Activated CD4-positive, alpha-beta memory T cell treated with anti-CD3 and anti-CD28 coated beads, Interleukin-2, amount 10 ng/mL, durations not matched to agents 7 days and 5 days (primary cell): ENCODE data around the gene CNPY2. TPM values are rescaled to one million over a fixed set of nuclear protein-coding genes. Genes with fewer than 3 reads are reported as not detected.
"Not testable (repeated sequence)": the region's sequence is repeated elsewhere in the genome, so short reads cannot be mapped to it uniquely, and the experiment has no call there.

Experiments used
- CTCF ChIA-PET: fragments of 350-600 bp; sonication (Branson Sonifier 250); formaldehyde crosslinking; loops from one replicate; lab custom pipeline; 2021; ENCODE audit warnings: antibody characterized with exemption, inconsistent platforms; lab: Charles Lee
- POLR2A ChIA-PET: fragments of 350-600 bp; sonication (Branson Sonifier 250); formaldehyde crosslinking; loops from one replicate; lab custom pipeline; 2021; ENCODE audit warnings: antibody characterized with exemption; lab: Charles Lee
- DNase-seq: peaks from one replicate; pipeline ENCODE4 v3.0.0-alpha.2; 2020
- H3K27ac Mint-ChIP-seq: one replicate; pipeline ENCODE4 v1.8.0; 2021; ENCODE audit warnings: mild to moderate bottlenecking, mixed read lengths
- H3K27me3 Mint-ChIP-seq: one replicate; pipeline ENCODE4 v1.8.0; 2021; ENCODE audit warnings: mixed read lengths
- H3K36me3 Mint-ChIP-seq: one replicate; pipeline ENCODE4 v1.8.0; 2021; ENCODE audit warnings: low read depth, mixed read lengths
- H3K4me1 Mint-ChIP-seq: one replicate; pipeline ENCODE4 v1.8.0; 2021; ENCODE audit warnings: mixed read lengths
- H3K4me3 Mint-ChIP-seq: one replicate; pipeline ENCODE4 v1.8.0; 2021; ENCODE audit warnings: mild to moderate bottlenecking, mixed read lengths
- H3K9me3 Mint-ChIP-seq: one replicate; pipeline ENCODE4 v1.8.0; 2021; ENCODE audit warnings: mixed read lengths
- total RNA-seq, 2 experiments: library from RNA; stranded (reverse); gene quantifications; one replicate each; pipeline ENCODE4 v1.2.3, GENCODE V29; 2021

Gene CNPY2
- total RNA-seq, result 10 to 100 TPM; 95.0 to 99.3 TPM

- H3K9me3 Mint-ChIP-seq, result no peaks in the 10 kb centered on the region
- no peaks in the 10 kb centered on the region for H3K27me3 Mint-ChIP-seq
- peaks cover 24% of the 10 kb centered on the region for H3K36me3 Mint-ChIP-seq
- ChIA-PET CTCF (interaction anchor here (0.6 to 2.6 kb wide), 14 partner anchors 10 to 321 kb away, joined by 3 to 24 read pairs (median 4); partner anchors contain the start of genes ANKRD52, IL23A, RNF41 and SMARCC2), POLR2A (interaction anchor here (0.7 to 3.8 kb wide), 28 partner anchors 9 to 498 kb away, joined by 3 to 66 read pairs (median 4); partner anchors contain the start of genes ANKRD52, COQ10A, IL23A and MYL6)
- H3K4me1 Mint-ChIP-seq, result peaks cover 21% of the 10 kb centered on the region
- H3K27ac Mint-ChIP-seq, result peak within 1 kb of the TSS; percentile 94
- peak within 1 kb of the TSS; percentile 96 for H3K4me3 Mint-ChIP-seq
- DNase-seq, result peak; percentile 94
Measured at GRCh38 chr12:56315622-56316473, at the start of gene CNPY2. Gene CNPY2 (minus strand): TSS chr12:56315988. CDS start chr12:56315217, 771 bp downstream.

- ChIA-PET CTCF (interaction anchor here (6.8 kb wide), 1 partner anchor 102 kb away, joined by 41 read pairs; no protein-coding TSS in a partner anchor), POLR2A (interaction anchor here (1.2 to 5.9 kb wide), 5 partner anchors 16 to 244 kb away, joined by 3 to 113 read pairs (median 50); partner anchors contain the start of genes IL23A, PAN2, TIMELESS and ZC3H10)
- no peaks in the 10 kb centered on the region for H3K27me3 Mint-ChIP-seq
- peaks cover 23% of the 10 kb centered on the region for H3K4me1 Mint-ChIP-seq
- H3K9me3 Mint-ChIP-seq, result no peaks in the 10 kb centered on the region
- H3K36me3 Mint-ChIP-seq, result peaks cover 17% of the 10 kb centered on the region
- no peak for DNase-seq
- H3K4me3 Mint-ChIP-seq, result peak within 1 kb of the TSS; percentile 93
- H3K27ac Mint-ChIP-seq, result no peak within 1 kb of the TSS
Measured at GRCh38 chr12:56362130-56363059, 46.6 kb upstream of the CNPY2 start, which contains the start of gene APOF. Gene APOF (minus strand): TSS chr12:56362857. CDS start chr12:56362745, 112 bp downstream.

DNA sequence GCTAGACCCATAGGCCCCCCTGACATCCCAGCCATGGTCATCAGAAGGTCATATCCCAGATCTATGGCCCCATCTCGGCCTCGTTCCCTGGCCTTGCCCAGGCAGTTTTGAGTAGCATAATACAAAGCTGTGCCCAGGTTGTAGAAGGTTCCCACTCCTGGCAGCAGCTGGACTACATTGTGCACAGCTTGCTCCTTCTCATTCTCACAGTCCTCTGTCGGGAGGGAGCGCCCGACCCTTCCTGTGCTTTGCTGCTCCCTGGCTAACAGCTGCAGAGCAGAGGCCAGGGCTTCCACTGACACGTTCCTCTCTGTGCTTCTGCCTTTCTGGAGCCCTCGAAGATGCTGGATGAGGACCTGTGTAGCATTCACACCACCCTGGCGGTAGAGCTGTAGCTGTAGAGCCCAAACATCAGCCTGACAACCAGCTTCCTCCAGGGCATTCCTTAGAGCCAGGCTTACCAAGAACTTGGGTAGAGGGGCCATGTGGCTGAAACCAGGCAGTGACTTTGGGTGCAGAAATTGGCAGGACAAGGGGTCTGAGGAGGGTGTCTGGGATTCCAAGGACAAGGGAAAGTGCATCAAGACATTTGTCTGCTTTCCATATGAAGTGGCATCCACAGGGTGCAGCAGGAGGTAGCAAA, 45.8 kb upstream of the CNPY2 start:
- DNase-seq, result no peak
- peaks cover 18% of the 10 kb centered on the region for H3K36me3 Mint-ChIP-seq
- peak overlapping the region; percentile 90 for H3K27ac Mint-ChIP-seq
- H3K9me3 Mint-ChIP-seq, result no peaks in the 10 kb centered on the region
- H3K27me3 Mint-ChIP-seq, result no peaks in the 10 kb centered on the region
- H3K4me1 Mint-ChIP-seq, result peaks cover 24% of the 10 kb centered on the region
- CTCF ChIA-PET, result interaction anchor here (1.2 to 6.8 kb wide), 3 partner anchors 8 to 172 kb away, joined by 3 to 41 read pairs (median 26); partner anchors contain the start of gene SMARCC2
- H3K4me3 Mint-ChIP-seq, result peak overlapping the region; percentile 93
- POLR2A ChIA-PET, result interaction anchor here (1.2 to 5.9 kb wide), 9 partner anchors 12 to 390 kb away, joined by 3 to 113 read pairs (median 19); partner anchors contain the start of genes COQ10A, IL23A, PAN2 and SPRYD4

DNA sequence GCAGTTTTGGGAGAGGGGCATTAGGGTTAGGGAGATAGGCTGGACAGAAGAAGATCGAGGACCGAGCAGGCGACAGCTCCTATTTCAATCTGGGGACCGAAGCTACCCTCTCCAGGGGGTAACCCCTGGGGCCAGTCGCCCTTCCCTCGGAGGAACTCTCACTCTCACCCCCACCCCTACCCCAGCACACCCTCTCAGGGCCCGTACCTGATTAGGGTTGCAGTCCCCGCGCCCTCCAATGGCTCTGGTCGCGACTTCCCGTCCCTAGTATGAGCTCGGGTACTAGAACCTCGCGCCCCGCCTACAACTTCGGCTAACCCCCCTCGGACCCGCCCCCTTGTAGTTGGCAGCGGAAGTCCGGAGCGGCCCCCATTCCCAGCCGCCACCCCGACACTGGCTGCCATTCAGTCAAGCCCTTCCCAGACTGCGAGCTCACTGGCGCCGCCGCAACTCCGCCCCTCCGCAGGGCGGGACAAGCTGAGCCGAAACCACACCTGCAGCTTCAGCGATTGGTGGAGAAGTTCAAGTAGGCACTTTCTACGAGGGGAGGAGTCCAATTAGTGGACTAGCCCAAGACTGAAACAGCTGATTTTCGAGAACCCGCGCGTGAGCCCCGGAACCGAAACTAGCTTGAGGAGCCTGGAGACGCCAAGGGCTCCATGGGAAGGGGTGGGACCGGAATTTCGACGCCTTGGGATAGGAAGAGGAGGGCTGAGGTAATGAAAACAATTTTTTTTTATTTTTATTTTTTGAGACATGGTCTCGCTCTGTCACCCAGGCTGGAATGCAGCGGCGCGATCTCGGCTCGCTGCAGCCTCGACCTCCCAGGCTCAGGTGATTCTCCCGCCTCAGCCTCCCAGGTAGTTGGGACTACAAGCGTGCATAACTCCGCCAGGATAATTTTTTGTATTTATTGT, 44.3 kb upstream of the CNPY2 start, which contains the start of gene STAT2:
Gene STAT2 (minus strand): TSS at position 257 of the 917 bp plus-strand sequence. CDS start 3,536 bp downstream, outside the sequence.
- peaks cover 28% of the 10 kb centered on the region for H3K4me1 Mint-ChIP-seq
- peak within 1 kb of the TSS; percentile 90 for H3K27ac Mint-ChIP-seq
- peak; percentile 100 for DNase-seq
- H3K4me3 Mint-ChIP-seq, result peak within 1 kb of the TSS; percentile 93
- no peaks in the 10 kb centered on the region for H3K27me3 Mint-ChIP-seq
- ChIA-PET CTCF (interaction anchor here (0.6 to 6.8 kb wide), 29 partner anchors 9 to 434 kb away, joined by 3 to 41 read pairs (median 4); partner anchors contain the start of genes CNPY2, COQ10A, ESYT1 and IL23A), POLR2A (interaction anchor here (0.6 to 5.9 kb wide), 40 partner anchors 10 to 752 kb away, joined by 3 to 113 read pairs (median 8); partner anchors contain the start of genes ANKRD52, BAZ2A, CNPY2 and COQ10A)
- peaks cover 31% of the 10 kb centered on the region for H3K36me3 Mint-ChIP-seq
- H3K9me3 Mint-ChIP-seq, result no peaks in the 10 kb centered on the region

- no peak for DNase-seq
- CTCF ChIA-PET, result interaction anchor here (0.6 to 6.8 kb wide), 17 partner anchors 10 to 433 kb away, joined by 3 to 41 read pairs (median 6); partner anchors contain the start of genes CNPY2, COQ10A, ESYT1 and IL23A
- Mint-ChIP-seq H3K36me3 (peaks cover 42% of the 10 kb centered on the region), H3K27ac (peak overlapping the region; percentile 90), H3K4me3 (peak overlapping the region; percentile 93), H3K27me3 (no peaks in the 10 kb centered on the region), H3K4me1 (peaks cover 28% of the 10 kb centered on the region), H3K9me3 (no peaks in the 10 kb centered on the region)
- POLR2A ChIA-PET, result interaction anchor here (0.9 to 5.9 kb wide), 33 partner anchors 9 to 753 kb away, joined by 3 to 113 read pairs (median 9); partner anchors contain the start of genes ANKRD52, BAZ2A, CNPY2 and IL23A
Measured at GRCh38 chr12:56358836-56359532, 43.2 kb upstream of the CNPY2 start.

DNA sequence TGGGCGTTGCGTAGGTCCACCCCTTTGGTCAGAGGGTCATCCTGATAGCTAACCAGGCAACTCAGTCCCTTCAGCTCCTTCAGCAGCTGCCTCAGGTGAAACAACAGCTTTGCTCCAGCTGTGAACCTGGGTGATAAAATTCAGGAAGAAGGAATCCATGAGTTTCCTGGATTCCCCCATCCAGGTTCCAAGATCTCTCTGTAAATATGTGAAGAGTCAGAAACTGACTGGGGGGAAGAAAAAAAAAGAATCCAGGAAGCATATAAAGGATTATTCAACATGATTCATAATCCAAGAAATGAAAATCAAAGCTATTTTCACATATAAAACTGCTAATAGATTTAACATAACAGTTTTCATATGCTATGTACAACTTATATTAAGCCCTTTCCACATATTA, 35.5 kb upstream of the CNPY2 start:
- H3K27me3 Mint-ChIP-seq, result no peaks in the 10 kb centered on the region
- H3K4me1 Mint-ChIP-seq, result peaks cover 5% of the 10 kb centered on the region
- H3K36me3 Mint-ChIP-seq, result peaks cover 69% of the 10 kb centered on the region
- no peak for DNase-seq
- no peak overlapping the region for H3K27ac Mint-ChIP-seq
- POLR2A ChIA-PET, result interaction anchor here (1.4 to 4.7 kb wide), 4 partner anchors 8 to 97 kb away, joined by 4 to 40 read pairs (median 8); partner anchors contain the start of genes IL23A, STAT2 and TIMELESS
- H3K9me3 Mint-ChIP-seq, result no peaks in the 10 kb centered on the region
- CTCF ChIA-PET, result interaction anchor here (1.0 to 3.4 kb wide), 3 partner anchors 9 to 42 kb away, joined by 3 to 11 read pairs (median 7); partner anchors contain the start of genes PAN2 and STAT2
- no peak overlapping the region for H3K4me3 Mint-ChIP-seq

DNA sequence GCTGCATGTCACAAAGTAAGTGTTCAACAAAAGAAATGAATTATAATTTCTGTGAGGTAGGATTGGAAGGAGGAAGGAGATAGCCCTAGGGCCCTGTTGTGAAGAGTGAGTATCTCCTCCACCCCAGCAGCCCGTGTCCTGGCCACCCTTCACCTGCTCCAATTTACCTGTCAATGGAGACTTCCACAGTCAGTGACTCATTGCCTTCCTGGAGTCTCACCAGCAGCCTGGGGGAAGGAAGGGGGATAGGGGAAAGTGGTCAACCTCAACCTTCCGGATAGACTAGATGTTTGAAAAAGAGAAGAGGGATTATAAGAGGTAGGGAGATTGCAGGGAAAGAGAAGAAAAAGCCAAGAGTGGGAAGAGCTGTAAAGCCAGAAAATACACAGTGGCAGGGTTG, 34.9 kb upstream of the CNPY2 start:
- Mint-ChIP-seq H3K27me3 (no peaks in the 10 kb centered on the region), H3K4me3 (no peak overlapping the region), H3K27ac (no peak overlapping the region), H3K4me1 (peaks cover 2% of the 10 kb centered on the region), H3K9me3 (no peaks in the 10 kb centered on the region), H3K36me3 (peaks cover 69% of the 10 kb centered on the region)
- POLR2A ChIA-PET, result interaction anchor here (1.5 to 4.7 kb wide), 3 partner anchors 9 to 98 kb away, joined by 5 to 40 read pairs (median 10); partner anchors contain the start of genes IL23A, STAT2 and TIMELESS
- CTCF ChIA-PET, result interaction anchor here (1.6 to 3.4 kb wide), 2 partner anchors 10 to 17 kb away, joined by 7 to 11 read pairs; partner anchors contain the start of genes PAN2 and STAT2
- no peak for DNase-seq

DNA sequence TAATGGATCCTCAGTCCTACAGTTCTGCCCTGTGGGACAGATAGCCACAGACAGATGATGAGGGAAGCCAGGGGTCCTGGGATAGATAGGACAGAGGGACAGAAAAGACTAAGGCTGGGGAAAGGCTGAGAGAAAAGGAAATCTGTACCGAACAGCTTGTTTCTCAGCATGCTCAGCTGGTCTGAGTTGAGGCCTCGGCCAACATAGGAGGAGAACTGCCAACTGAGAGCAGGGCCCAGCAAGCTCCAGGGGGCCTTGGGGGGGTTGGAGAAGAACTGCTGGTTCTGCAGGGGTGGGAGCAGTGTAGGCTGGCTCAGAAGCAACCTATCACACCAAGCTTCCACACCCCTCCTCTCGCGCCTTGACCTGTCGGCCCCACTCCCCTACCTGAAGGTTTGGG, 33.0 kb upstream of the CNPY2 start:
- no peak overlapping the region for H3K27ac Mint-ChIP-seq

GRCh38 chr12:56347255-56347654, 31.5 kb upstream of the CNPY2 start:
- peaks cover 76% of the 10 kb centered on the region for H3K36me3 Mint-ChIP-seq
- not testable (repeated sequence) for H3K9me3 Mint-ChIP-seq, H3K4me3 Mint-ChIP-seq, H3K27ac Mint-ChIP-seq, H3K4me1 Mint-ChIP-seq, DNase-seq, H3K27me3 Mint-ChIP-seq
- ChIA-PET CTCF (interaction anchor here (0.7 to 1.3 kb wide), 3 partner anchors 9 to 228 kb away, joined by 5 to 6 read pairs (median 6); no protein-coding TSS in a partner anchor), POLR2A (interaction anchor here (0.7 to 2.9 kb wide), 3 partner anchors 8 to 165 kb away, joined by 3 to 21 read pairs (median 4); partner anchors contain the start of genes IL23A and STAT2)

More for the DNA sequence above, 33.0 kb upstream of the CNPY2 start:
- ChIA-PET POLR2A (interaction anchor here (1.4 to 4.7 kb wide), 5 partner anchors 10 to 115 kb away, joined by 3 to 40 read pairs (median 8); partner anchors contain the start of genes IL23A, PAN2, STAT2 and TIMELESS), CTCF (interaction anchor here (0.6 to 1.5 kb wide), 3 partner anchors 11 to 132 kb away, joined by 3 to 4 read pairs (median 3); partner anchors contain the start of genes STAT2 and TIMELESS)
- no peaks in the 10 kb centered on the region for H3K27me3 Mint-ChIP-seq
- no peak for DNase-seq
- H3K36me3 Mint-ChIP-seq, result peaks cover 62% of the 10 kb centered on the region
- peaks cover 2% of the 10 kb centered on the region for H3K4me1 Mint-ChIP-seq
- no peaks in the 10 kb centered on the region for H3K9me3 Mint-ChIP-seq
- no peak overlapping the region for H3K4me3 Mint-ChIP-seq
